HG03571 (cell line): ENCODE results near the gene FAM135A.
"Not testable (repeated sequence)": the region's sequence is repeated elsewhere in the genome, so short reads cannot be mapped to it uniquely, and the experiment has no call there.

Experiments
- ATAC-seq: cut with Tn5 transposase; IDR thresholded peaks from one replicate; pipeline ENCODE4 v1.9.1; 2021; ENCODE audit not compliant: unreplicated experiment

FAM135A gene

GRCh38 chr6:70456735-70457134 is 43.4 kb downstream of the FAM135A start:
- ATAC-seq, result no peak

- ATAC-seq, result no peak
Observed at GRCh38 chr6:70459235-70459634, 45.9 kb downstream of the FAM135A start.

- not testable (repeated sequence) for ATAC-seq
Observed at GRCh38 chr6:70459699-70460098, 46.4 kb downstream of the FAM135A start.

- ATAC-seq, result no peak
Observed at GRCh38 chr6:70470016-70470415, 56.7 kb downstream of the FAM135A start.

GRCh38 chr6:70470510-70470909 is 57.2 kb downstream of the FAM135A start:
- ATAC-seq, result not testable (repeated sequence)

- ATAC-seq, result no peak
Observed at GRCh38 chr6:70474751-70475150, 61.4 kb downstream of the FAM135A start.

- no peak for ATAC-seq
Observed at GRCh38 chr6:70479236-70479635, 65.9 kb downstream of the FAM135A start.

- ATAC-seq, result not testable (repeated sequence)
Observed at GRCh38 chr6:70486638-70487037, 73.3 kb downstream of the FAM135A start.

- no peak for ATAC-seq
Observed at GRCh38 chr6:70489364-70489763, 76.1 kb downstream of the FAM135A start.

- ATAC-seq, result no peak
Observed at GRCh38 chr6:70494833-70495232, 81.5 kb downstream of the FAM135A start.

GRCh38 chr6:70495790-70496189 is 82.5 kb downstream of the FAM135A start:
- ATAC-seq, result not testable (repeated sequence)

- no peak for ATAC-seq
Observed at GRCh38 chr6:70502484-70502883, 89.2 kb downstream of the FAM135A start.

GRCh38 chr6:70503813-70504465 is 90.6 kb downstream of the FAM135A start:
- no peak for ATAC-seq

GRCh38 chr6:70506321-70506720 is 93.0 kb downstream of the FAM135A start:
- ATAC-seq, result no peak

GRCh38 chr6:70507161-70507560 is 93.9 kb downstream of the FAM135A start:
- ATAC-seq, result no peak

- no peak for ATAC-seq
Observed at GRCh38 chr6:70508953-70509352, 95.6 kb downstream of the FAM135A start.

GRCh38 chr6:70510600-70510999 is 97.3 kb downstream of the FAM135A start:
- no peak for ATAC-seq

- ATAC-seq, result no peak
Observed at GRCh38 chr6:70518723-70519122, 105.4 kb downstream of the FAM135A start.

- ATAC-seq, result no peak
Observed at GRCh38 chr6:70520575-70520974, 107.3 kb downstream of the FAM135A start.

GRCh38 chr6:70524721-70525286 is 111.5 kb downstream of the FAM135A start:
- ATAC-seq, result no peak

- ATAC-seq, result no peak
Observed at GRCh38 chr6:70527071-70527737, 113.9 kb downstream of the FAM135A start.

GRCh38 chr6:70530023-70530422 is 116.7 kb downstream of the FAM135A start:
- no peak for ATAC-seq
